Measurements from ENCODE around the gene PAQR8. TPM values are rescaled to one million over a fixed set of nuclear protein-coding genes. Genes with fewer than 3 reads are reported as not detected.

PAQR8 gene
- total and polyA plus RNA-seq, 2 of the 13 experiments (the other 11 are each of a cell fraction or from before 2014, with no cell fraction given), result 37.7 to 50.7 TPM

DNA sequence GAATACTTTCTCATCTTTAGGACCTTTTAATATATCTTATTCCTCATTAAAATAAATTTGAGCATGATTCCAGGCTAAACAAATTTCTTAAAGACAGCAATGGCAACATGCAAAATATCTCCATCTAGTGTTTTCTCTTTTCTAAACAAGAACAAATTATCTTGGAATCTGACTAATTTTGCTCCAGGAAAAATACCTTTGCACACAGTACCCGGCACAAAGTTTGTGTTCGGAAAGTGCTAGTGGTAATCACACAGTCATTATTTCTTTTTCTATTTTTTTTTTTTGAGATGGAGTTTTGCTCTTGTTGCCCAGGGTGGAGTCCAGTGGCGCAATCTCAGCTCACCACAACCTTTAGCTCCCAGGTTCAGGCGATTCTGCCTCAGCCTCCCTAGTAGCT, 50.0 kb downstream of the PAQR8 start:
- ChIA-PET CTCF (ENCODE audit: low intra/inter-chr PET ratio, low total read pairs) (no interaction called here), POLR2A (no interaction called here)
- ATAC-seq (no peak), FAIRE-seq (no peak), DNase-seq (ENCODE audit: low spot score) (no peak)
- no peak overlapping the region for H3K4me2 ChIP-seq (ENCODE audit: low read depth, low read length)
- no peak overlapping the region for H3K4me3 ChIP-seq (replicated peaks in 1 of 3; ENCODE audit: insufficient read depth in 1 of 3, low read depth in 2 of 3, low read length in 3 of 3)
- H3K36me3 ChIP-seq (replicated peaks in 1 of 2; ENCODE audit: control insufficient read depth in 1 of 2, insufficient read depth in 2 of 2, low read length in 2 of 2), result no peaks in the 10 kb centered on the region
- no peaks in the 10 kb centered on the region for H3K79me2 ChIP-seq (ENCODE audit: insufficient read depth, low read length)
- no TSS peak for BruUV-seq (replicated peaks)
- no peaks in the 10 kb centered on the region; the same call in 1 of the 2 replicates for H4K20me1 ChIP-seq (ENCODE audit: insufficient read depth, low read length)
- peaks cover 28% of the 10 kb centered on the region for H3K4me1 ChIP-seq (ENCODE audit: insufficient read depth, low read length)
- in situ Hi-C loops (cut with HindIII; ENCODE audit: extremely low pct_ligation_motif_present, low pct_unique_long_range_greater_than_20kb), result no loop called here
- H3K9ac ChIP-seq (ENCODE audit: insufficient read depth, low read depth, low read length), result no peak overlapping the region
- H3K27ac ChIP-seq (ENCODE audit: extremely low read length, insufficient read depth, low read length), result no peak overlapping the region
- H3K9me3 ChIP-seq (ENCODE audit: low read length), result no peaks in the 10 kb centered on the region
- intact Hi-C loops (cut with micrococcal nuclease; ENCODE audit: unreplicated experiment), result no loop called here
- no peak overlapping the region for H2AFZ ChIP-seq (ENCODE audit: low read length)
- WGBS (ENCODE audit: low lambda C conversion rate), result 86% methylated on average over 4 of the region's 4 CpGs
- no peaks in the 10 kb centered on the region for H3K27me3 ChIP-seq (ENCODE audit: control insufficient read depth in 1 of 2, insufficient read depth in 2 of 2, low read length in 2 of 2)
- TF ChIP-seq NCOA1 (CRISPR knock-in tag; IDR thresholded peaks at IDR 0.05), result no peak
- TF ChIP-seq, protein P1, sequence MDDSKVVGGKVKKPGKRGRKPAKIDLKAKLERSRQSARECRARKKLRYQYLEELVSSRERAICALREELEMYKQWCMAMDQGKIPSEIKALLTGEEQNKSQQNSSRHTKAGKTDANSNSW (CRISPR knock-in tag; IDR thresholded peaks at IDR 0.05; ENCODE audit: borderline replicate concordance), result no peak
- TF ChIP-seq, protein P2, sequence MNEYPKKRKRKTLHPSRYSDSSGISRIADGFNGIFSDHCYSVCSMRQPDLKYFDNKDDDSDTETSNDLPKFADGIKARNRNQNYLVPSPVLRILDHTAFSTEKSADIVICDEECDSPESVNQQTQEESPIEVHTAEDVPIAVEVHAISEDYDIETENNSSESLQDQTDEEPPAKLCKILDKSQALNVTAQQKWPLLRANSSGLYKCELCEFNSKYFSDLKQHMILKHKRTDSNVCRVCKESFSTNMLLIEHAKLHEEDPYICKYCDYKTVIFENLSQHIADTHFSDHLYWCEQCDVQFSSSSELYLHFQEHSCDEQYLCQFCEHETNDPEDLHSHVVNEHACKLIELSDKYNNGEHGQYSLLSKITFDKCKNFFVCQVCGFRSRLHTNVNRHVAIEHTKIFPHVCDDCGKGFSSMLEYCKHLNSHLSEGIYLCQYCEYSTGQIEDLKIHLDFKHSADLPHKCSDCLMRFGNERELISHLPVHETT (CRISPR knock-in tag; conservative IDR thresholded peaks at IDR 0.05), result no peak
- TF ChIP-seq TEAD2 (CRISPR knock-in tag; IDR thresholded peaks at IDR 0.05), result no peak
- no peak for TF ChIP-seq TGIF2 (CRISPR knock-in tag; IDR thresholded peaks at IDR 0.05)
- no peak for TF ChIP-seq CEBPG (CRISPR knock-in tag; IDR thresholded peaks at IDR 0.05)
- TF ChIP-seq ZFP62 (CRISPR knock-in tag; IDR thresholded peaks at IDR 0.05), result no peak
- TF ChIP-seq NFRKB (IDR thresholded peaks at IDR 0.05), result no peak
- TF ChIP-seq ZNF749 (CRISPR knock-in tag; IDR thresholded peaks at IDR 0.05; ENCODE audit: borderline replicate concordance), result no peak
- TF ChIP-seq, protein P3, sequence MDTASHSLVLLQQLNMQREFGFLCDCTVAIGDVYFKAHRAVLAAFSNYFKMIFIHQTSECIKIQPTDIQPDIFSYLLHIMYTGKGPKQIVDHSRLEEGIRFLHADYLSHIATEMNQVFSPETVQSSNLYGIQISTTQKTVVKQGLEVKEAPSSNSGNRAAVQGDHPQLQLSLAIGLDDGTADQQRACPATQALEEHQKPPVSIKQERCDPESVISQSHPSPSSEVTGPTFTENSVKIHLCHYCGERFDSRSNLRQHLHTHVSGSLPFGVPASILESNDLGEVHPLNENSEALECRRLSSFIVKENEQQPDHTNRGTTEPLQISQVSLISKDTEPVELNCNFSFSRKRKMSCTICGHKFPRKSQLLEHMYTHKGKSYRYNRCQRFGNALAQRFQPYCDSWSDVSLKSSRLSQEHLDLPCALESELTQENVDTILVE (CRISPR knock-in tag; IDR thresholded peaks at IDR 0.05), result no peak
- TF ChIP-seq NFE2L1 (CRISPR knock-in tag; IDR thresholded peaks at IDR 0.05; ENCODE audit: borderline replicate concordance), result no peak
- TF ChIP-seq, protein P4, sequence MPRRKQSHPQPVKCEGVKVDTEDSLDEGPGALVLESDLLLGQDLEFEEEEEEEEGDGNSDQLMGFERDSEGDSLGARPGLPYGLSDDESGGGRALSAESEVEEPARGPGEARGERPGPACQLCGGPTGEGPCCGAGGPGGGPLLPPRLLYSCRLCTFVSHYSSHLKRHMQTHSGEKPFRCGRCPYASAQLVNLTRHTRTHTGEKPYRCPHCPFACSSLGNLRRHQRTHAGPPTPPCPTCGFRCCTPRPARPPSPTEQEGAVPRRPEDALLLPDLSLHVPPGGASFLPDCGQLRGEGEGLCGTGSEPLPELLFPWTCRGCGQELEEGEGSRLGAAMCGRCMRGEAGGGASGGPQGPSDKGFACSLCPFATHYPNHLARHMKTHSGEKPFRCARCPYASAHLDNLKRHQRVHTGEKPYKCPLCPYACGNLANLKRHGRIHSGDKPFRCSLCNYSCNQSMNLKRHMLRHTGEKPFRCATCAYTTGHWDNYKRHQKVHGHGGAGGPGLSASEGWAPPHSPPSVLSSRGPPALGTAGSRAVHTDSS (CRISPR knock-in tag; conservative IDR thresholded peaks at IDR 0.05), result no peak
- TF ChIP-seq, protein P5, sequence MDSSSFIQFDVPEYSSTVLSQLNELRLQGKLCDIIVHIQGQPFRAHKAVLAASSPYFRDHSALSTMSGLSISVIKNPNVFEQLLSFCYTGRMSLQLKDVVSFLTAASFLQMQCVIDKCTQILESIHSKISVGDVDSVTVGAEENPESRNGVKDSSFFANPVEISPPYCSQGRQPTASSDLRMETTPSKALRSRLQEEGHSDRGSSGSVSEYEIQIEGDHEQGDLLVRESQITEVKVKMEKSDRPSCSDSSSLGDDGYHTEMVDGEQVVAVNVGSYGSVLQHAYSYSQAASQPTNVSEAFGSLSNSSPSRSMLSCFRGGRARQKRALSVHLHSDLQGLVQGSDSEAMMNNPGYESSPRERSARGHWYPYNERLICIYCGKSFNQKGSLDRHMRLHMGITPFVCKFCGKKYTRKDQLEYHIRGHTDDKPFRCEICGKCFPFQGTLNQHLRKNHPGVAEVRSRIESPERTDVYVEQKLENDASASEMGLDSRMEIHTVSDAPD (CRISPR knock-in tag; IDR thresholded peaks at IDR 0.05), result no peak
- TF ChIP-seq POLR2AphosphoS2 (IDR thresholded peaks at IDR 0.05; ENCODE audit: low read depth, low read length), result no peak
- TF ChIP-seq, protein P6, sequence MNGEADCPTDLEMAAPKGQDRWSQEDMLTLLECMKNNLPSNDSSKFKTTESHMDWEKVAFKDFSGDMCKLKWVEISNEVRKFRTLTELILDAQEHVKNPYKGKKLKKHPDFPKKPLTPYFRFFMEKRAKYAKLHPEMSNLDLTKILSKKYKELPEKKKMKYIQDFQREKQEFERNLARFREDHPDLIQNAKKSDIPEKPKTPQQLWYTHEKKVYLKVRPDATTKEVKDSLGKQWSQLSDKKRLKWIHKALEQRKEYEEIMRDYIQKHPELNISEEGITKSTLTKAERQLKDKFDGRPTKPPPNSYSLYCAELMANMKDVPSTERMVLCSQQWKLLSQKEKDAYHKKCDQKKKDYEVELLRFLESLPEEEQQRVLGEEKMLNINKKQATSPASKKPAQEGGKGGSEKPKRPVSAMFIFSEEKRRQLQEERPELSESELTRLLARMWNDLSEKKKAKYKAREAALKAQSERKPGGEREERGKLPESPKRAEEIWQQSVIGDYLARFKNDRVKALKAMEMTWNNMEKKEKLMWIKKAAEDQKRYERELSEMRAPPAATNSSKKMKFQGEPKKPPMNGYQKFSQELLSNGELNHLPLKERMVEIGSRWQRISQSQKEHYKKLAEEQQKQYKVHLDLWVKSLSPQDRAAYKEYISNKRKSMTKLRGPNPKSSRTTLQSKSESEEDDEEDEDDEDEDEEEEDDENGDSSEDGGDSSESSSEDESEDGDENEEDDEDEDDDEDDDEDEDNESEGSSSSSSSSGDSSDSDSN (CRISPR knock-in tag; IDR thresholded peaks at IDR 0.05), result no peak
